T-helper 2 cell treated with Interferon-gamma antibody and Interleukin-4, amounts not matched to agents 100 ng/mL and 5 ng/mL, for 36 hours (primary cell): ENCODE data around the gene SPINT2. TPM values are rescaled to one million over a fixed set of nuclear protein-coding genes. Genes with fewer than 3 reads are reported as not detected.

Experiments
- intact Hi-C: fragments of 100-400 bp; cut with micrococcal nuclease; formaldehyde crosslinking; loops from one replicate; pipeline ENCODE4 v1.15.1; 2023
- total RNA-seq: library from RNA; stranded (reverse); gene quantifications from 2 replicates; pipeline ENCODE4 v1.2.3, GENCODE V29; 2022

Gene SPINT2
- total RNA-seq, 1 donor from 2014 or later: 71.3 TPM

DNA sequence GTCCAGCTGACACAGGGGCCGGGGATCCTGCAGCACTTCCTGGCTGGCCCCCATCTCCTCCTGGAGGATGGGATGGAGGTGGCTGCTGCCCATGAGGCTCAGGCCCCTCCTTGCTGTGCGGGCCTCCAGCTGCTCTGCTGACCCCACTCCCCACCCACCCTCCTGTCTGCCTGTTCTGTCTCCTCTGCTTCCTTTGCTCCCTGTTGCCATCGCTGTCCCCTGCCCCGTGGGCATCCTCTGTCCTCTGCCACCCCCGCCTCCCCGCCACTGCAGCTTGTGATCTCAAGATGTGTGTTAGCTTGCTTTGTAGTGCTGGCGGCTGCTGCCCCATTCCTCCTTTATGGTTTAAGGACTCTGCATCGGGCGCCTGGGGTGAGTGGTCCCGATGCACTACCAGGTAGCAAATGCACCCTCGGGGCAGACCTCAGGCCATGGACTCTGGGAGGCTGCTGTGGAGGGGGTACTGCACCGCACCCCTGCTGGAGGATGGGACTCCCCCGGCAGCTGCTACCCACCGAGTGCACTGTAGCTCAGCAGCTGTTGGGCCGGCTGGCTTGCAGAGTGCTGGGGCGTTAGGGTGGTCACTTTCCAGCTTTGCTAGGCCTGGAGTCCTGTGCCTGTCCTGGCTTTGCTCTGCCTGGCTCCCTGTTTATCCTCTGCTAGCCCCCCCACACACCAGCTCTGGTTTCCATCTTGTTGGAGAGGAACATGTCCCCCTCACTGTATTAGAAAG is 23.9 kb downstream of the SPINT2 start:
- intact Hi-C loops: no loop called here

DNA sequence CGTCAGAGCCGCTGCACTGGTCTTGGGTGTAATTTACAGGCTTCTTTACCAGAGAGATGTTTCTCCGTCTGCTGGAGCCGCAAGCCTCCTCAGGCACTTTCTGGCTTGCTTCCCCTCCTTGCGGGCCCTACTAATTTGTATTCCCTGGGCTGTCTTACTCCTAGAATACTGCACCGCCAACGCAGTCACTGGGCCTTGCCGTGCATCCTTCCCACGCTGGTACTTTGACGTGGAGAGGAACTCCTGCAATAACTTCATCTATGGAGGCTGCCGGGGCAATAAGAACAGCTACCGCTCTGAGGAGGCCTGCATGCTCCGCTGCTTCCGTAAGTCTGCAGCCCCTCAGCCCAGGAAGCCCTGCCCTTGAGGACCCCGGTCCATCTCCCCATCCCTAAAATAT is 25.6 kb downstream of the SPINT2 start:
- intact Hi-C loops: no loop called here

DNA sequence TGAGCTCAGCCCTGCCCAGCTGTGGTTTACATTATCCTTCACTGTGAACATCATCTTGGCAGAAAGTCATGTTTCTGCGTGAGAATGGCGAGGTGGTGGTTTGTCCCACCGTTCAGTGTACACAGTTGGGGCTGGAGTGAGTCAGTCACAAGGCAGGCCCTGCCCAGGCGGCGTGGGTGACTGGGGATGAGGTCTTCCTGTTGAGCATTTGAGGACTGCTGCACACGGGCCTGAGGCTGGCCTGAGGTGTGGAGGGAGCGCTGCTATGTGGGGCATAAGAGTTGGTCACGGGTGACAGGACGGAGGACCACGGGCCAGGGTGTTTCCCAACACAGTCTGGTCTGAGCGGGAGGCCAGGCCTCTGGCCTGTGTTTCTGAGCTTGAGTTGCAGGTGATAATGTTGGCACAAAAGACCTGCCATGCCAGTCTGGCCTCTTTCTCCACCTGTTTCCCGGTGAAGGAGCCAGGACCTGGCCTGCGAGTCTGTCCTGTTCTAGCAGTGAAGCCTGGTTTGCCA is 26.3 kb downstream of the SPINT2 start:
- intact Hi-C loops: no loop called here

DNA sequence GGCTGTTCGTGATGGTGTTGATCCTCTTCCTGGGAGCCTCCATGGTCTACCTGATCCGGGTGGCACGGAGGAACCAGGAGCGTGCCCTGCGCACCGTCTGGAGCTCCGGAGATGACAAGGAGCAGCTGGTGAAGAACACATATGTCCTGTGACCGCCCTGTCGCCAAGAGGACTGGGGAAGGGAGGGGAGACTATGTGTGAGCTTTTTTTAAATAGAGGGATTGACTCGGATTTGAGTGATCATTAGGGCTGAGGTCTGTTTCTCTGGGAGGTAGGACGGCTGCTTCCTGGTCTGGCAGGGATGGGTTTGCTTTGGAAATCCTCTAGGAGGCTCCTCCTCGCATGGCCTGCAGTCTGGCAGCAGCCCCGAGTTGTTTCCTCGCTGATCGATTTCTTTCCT is 27.5 kb downstream of the SPINT2 start:
- intact Hi-C loops: no loop called here

DNA sequence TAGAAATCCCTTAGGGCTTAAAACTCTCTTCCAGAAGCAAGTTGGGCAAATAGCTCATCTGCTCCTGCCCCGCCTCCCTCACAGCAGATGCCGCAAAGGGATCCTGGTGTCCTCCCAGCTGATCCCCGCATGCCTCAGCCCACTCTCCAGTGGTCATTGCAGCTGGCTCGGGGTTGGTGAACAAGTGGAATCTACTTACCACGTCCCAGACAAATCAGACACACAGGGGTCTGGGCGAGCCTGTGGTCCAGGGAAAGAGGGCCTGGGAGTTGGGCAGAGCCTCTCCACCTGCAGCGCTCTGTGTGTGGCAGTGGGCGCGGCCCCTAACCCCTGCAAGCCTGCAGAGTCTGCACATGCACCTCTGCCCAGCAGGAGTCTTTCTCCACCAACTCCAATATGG is 28.9 kb downstream of the SPINT2 start:
- intact Hi-C loops: no loop called here

DNA sequence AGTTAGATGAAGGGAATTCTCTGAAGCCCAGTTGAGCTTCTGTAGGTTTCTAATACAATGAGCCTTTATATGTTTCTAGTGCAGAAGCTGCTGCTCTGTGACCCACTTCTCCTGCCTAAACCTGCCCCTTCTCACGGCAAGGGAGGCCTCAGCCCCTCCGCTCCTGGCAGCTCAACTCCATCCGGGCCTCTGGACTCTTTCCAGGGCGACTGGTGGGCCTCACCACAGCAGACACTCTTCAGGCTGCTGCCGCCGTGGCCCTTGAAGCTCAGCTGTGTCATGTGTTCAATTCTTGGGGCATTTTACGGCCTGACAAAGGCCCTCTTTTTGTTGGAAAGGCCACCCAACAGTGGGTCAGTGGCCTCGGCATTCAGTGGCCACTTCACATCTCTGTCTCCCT is 29.7 kb downstream of the SPINT2 start:
- intact Hi-C loops: no loop called here

DNA sequence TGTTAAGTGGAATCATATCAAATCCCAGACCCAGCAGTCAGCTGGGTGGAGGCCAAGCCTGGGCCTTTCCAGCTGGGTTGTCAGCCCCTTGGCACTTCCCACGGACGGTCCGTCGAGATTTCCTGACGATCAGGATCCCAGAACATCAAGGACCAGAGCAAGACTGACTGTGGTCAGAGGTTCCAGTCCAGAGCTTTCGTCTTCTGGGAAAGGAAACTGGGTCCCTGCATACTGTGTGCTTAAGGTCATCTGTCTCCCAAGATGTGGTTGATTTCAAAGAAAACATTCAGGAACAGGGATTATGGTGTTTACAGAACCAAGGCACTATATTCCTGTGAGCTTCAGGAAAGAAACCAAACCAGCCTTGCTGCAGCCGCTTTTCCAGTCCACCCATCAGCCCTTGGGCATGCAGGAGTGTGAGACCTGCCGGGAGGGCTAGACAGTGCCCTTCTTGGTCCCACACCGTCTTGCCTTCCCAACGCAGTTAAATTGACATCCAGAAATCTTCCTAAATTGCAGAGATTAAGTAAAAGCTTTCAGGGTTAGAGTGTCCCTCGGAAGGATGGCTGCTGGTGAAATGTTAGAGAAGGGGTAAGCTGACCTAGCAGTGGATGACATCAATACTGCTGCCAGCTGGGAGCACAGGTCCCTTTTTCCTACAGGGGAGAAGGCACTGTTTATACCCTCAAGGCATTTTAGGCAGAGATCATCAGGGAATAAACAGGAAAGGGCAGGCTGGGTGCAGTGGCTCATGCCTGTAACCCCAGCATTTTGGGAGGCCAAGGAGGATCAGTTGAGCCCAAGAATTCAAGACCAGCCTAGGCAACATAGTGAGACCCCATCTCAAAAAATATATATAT is 34.7 kb downstream of the SPINT2 start:
- intact Hi-C loops: no loop called here

DNA sequence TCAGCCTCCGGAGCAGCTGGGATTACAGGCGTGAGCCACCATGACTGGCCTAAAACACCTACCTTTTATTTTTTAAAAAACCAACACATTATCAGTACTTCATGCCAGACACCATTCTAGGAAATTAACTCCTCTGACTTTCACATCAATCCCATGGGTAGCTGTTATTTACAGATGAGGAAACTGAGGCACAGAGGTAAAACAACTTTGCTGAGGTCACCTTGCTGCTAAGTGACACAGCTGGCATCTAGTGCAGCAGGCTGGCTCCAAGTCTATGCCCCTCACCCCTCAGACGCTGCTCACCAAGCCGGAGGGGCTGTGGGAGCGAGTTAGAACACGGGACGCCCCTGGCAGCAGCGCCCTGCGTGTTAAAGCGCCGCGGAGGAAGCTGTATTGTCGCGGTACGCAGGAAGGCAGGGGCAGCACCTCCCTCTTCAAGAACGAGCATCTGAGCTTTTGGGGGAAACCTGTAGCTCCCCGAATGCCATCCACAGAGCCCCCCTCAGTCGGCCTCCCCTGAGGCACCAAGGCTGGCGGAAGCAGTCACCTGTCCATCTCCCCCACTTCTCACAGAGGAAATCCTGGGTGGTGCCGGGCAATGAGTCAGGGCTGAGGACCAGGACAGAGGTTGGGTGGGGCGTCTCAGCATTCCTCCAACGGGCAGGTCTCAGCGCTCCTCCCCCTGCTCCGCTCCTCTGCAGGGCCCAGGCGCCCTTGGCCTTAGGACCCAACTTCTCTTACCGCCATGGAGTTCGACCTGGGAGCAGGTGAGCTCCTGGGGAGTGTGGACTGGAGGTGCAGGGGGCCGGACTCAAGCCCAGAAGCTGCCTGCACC is 39.4 kb downstream of the SPINT2 start, which contains the start of gene C19orf33:
Gene C19orf33 (plus strand): TSS at position 735 of the 835 bp plus-strand sequence. CDS start 11 bp downstream, at position 746.
- intact Hi-C loops: no loop called here

DNA sequence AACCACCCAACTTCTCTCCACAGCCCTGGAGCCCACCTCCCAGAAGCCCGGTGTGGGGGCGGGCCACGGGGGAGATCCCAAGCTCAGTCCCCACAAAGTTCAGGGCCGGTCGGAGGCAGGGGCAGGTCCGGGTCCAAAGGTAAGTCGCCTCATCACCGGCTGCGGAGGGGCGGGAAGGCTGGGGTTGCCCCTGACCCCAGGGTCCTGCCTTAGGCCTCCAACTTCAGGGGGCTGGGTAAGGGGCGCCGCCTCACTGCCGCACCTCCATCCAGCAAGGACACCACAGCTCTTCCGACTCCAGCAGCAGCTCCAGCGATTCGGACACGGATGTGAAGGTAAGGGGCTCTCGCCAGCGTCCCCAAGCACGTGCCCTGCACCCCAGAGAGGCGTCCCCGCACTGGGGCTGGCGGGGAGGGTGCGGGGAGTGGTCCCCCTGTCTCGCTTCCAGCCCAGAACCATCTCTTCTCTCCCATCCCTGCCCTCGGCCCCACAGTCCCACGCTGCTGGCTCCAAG is 40.0 kb downstream of the SPINT2 start:
- intact Hi-C loops: no loop called here

DNA sequence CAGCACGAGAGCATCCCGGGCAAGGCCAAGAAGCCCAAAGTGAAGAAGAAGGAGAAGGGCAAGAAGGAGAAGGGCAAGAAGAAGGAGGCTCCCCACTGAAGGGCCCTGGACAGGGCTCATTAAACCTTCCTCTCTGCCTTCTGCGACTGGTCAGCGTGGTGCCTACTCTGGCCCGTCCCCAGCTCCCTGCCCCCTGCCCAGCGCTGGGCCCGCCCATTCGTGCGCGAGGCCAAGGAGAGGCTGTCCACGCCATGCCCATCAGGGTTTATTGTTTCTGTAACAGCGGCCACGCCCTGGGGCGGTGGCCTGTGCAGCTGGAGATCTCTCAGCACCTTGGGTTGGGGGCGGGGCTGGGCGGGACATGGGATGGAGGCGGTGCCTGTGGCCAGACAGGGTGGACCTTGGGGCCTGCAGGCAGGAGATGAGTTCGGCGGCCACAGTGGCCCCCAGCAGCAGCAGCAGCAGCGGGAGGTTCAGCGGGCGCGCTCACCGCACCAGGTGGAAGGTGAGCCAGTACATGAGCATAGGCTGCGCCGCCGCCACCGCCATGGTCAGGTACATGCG is 40.6 kb downstream of the SPINT2 start:
- intact Hi-C loops: no loop called here

DNA sequence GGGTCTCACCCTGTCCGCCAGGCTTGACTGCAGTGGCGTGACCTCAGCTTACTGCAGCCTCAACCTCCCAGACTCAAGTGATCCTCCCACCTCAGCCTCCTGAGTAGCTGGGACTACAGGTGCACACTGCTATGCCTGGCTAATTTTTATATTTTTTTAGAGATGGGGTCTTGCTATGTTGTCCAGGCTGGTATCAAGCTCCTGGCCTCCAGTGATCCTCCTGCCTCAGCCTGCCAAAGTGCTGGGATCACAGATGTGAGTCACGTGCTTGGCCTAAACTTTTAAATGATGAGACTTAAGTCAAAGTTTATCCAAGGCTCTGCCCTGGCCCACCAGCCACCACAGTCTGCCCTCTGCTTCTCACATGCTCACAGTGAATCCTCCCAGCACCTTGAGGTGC is 41.9 kb downstream of the SPINT2 start:
- intact Hi-C loops: no loop called here

DNA sequence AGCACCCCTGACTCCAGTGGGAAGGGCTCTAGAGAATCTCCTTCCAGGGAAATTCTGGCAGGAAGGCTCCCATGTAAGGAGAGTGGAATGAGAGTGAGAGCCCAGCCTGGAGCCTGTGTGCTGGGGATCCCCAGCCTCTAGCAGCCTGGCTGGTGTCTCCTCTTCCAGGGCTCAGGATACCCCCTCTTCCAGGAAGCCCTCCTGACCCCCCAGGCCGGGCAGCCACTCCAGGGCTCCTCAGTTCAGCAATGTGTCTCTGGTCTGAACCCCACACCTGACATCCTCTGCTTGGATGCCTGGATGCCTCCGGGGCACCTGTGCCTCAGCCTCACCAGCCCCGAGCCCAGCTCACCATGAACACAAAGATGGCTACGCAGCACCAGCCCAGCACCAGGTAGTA is 42.7 kb downstream of the SPINT2 start:
- intact Hi-C loops: no loop called here

DNA sequence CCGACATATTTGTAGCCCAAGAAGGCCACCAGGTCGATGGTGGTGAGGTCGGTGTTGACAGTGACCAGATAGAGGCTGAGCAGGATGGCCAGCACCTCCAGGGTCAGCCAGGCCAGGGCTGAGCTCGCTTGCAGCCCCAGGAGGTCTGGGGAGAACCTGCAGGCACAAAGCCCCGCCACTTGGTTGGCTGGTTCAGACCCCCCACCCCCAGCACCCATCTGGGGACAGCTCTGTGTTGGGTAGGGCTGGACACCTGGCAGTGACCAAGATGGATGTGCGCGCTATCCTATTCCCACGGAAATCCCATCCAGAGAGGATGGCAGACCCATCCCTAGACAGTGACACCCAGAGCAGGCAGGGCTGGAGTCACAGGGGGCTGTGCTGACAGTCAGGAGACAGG is 43.2 kb downstream of the SPINT2 start:
- intact Hi-C loops: no loop called here

DNA sequence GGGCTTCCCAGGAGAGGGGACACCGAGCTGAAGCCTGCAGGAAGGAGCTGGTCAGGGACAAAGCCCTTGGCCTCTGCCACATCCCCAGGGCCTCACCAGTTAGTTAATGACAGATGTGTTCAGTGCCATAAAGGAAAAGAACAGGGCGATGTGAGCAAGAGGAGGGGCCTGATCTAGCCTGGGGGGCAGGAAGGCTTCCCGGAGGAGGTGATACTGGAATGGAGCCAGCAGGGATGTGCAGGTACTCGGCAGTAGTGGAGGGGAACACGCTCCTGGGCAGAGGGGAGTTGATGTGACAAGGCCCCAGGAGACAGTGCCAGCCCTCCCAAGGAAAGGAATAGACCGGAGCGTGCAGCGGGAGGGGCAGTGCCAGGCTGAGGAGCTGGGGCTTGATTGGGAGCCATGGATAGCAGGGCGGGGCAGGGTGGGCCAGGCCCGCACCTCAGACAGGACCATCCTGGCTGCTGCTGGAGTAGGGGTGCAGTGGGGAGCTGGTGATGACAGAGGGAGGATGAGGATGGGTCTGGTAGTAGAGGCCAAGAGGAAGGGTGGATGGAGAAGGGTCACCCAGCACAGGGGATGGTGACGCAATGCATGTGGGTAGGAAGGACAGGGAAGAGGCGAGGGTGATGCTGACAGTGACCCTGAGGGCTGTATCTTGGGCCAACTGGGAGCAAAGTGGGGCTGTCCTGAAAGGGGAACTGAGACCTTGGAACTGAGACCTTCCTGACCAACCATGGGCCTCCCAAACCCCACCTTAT is 43.8 kb downstream of the SPINT2 start:
- intact Hi-C loops: no loop called here

DNA sequence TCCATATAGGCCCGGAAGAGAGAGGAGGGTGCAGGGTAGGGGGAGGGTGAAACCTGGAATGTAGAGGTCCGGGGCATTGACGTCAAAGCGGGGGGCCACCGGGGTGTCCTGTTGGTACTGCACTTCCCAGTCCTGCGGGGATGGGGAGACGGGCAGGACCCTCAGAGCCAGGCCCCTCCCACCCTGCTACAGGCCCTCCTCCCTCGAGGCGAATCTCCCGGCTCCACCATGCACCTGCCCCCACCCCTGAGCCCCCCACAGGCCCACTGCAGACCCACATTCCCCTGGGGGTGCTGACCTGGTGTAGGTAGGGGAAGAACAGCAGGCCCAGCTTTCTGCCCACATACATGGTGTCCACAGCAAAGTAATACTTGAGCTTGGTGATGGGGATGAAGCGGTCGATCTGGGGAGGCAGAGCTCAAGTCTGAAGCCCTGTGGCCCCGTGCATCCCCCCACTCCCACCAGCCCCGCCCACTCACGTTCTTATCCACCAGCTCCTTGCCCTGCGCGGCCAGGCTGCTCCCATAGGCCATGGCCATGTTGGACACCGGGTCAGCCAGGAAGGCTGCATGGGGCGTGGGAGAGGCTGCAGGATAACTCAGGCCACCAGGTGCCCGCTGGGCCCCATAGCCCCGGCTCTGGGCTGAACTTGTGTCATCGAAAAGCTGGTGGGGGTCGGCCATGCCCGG is 44.7 kb downstream of the SPINT2 start:
- intact Hi-C loops: no loop called here

DNA sequence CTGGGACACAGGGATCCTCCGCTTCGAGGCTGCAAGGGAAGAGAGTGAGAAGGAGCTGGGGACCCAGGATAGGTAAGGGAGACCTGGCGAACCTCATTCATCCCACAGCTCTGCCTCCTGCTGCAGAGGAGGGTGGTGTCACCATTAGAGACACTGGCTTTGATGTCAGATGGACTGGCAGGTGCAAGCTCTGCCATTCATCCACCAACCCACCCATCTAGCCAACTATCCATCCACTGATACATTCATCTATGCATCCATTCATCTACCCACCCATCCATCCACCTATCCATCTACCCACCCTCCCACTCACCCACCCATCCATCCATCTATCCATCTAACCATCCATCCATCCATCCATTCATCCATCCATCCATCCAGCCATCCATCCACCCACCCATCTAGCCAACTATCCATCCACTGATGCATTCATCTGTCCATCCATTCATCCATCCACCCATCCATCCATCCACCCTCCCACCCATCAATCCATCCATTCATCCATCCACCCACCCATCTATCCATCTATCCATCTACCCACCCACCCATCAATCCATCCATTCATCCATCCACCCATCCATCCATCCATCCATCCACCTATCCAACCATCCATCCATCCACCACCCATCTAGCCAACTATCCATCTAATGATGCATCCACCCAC is 45.4 kb downstream of the SPINT2 start:
- intact Hi-C loops: no loop called here

DNA sequence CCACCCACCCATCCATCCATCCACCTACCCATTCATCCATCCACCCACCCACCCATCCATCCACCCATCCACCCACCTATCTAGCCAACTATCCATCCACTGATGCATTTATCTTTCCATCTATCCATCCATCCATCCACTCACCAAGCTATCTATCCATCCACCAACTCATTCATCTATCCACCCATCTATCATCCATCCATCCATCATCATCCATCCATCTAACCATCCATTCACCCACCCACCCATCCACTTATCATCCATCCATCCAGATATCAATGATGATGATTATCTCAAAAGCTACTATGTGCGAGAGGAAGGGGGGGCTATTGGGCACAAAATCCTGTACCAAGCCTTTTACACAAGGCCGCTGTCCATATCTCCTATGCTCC is 45.9 kb downstream of the SPINT2 start:
- intact Hi-C loops: no loop called here

DNA sequence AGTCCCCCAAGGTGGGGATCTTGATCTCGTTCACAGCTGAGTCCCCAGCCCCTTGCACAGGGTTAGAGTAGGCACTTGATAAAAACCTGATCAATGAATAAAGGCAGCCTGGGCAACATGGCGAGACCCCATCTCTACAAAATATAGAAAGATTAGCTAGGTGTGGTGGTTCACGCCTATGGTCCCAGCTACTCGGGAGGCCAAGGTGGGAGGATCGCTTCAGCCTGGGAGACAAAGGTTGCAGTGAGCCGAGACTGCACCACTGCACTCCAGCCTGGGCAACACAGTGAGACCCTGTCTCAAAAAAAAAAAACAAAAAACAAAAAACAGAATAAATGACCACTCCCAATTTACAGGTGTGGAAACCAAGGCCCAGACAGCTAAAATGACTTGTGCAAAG is 46.6 kb downstream of the SPINT2 start:
- intact Hi-C loops: no loop called here
